ENCODE results near the gene TRIP12. TPM values are rescaled to one million over a fixed set of nuclear protein-coding genes. Genes with fewer than 3 reads are reported as not detected.
"Not testable (repeated sequence)": the region's sequence is repeated elsewhere in the genome, so short reads cannot be mapped to it uniquely, and the experiment has no call there.

TRIP12 gene
- total and polyA plus RNA-seq, 2 donors from 2014 or later = 29.3 to 225 TPM

GRCh38 chr2:229925201-229925600, 3.4 kb upstream of the TRIP12 start:
- Histone ChIP-seq H3K4me3 (ENCODE audit: low read length in 3 of 3) (no peak overlapping the region), H3K27me3 (ENCODE audit: control insufficient read depth, insufficient read depth, low read length) (no peaks in the 10 kb centered on the region), H3K4me1 (ENCODE audit: control insufficient read depth in 2 of 3, insufficient read depth in 2 of 3, low read depth in 1 of 3, low read length in 3 of 3) (peaks cover 0 to 4% (median 0%) of the 10 kb centered on the region in 3 donors), H3K27ac (ENCODE audit: low read depth in 2 of 2, low read length in 2 of 2) (no peak overlapping the region), H3K9ac (ENCODE audit: low read length in 3 of 3) (no peak overlapping the region), H3K9me3 (ENCODE audit: control insufficient read depth in 2 of 3, insufficient read depth in 1 of 3, low read length in 3 of 3) (no peaks in the 10 kb centered on the region), H3K36me3 (ENCODE audit: control insufficient read depth in 2 of 3, insufficient read depth in 3 of 3, low read length in 3 of 3) (no peaks in the 10 kb centered on the region)
- intact Hi-C loops (cut with DNase I) = no loop called here
- TF ChIP-seq CTCF (IDR thresholded peaks at IDR 0.05; ENCODE audit: borderline replicate concordance, extremely low read depth, insufficient read depth) = no peak
- DNase-seq = no peak
- FAIRE-seq = no peak

- H3K27me3 ChIP-seq (ENCODE audit: control insufficient read depth, insufficient read depth, low read length); FAIRE-seq; DNase-seq; H3K27ac ChIP-seq (ENCODE audit: low read depth in 2 of 2, low read length in 2 of 2); intact Hi-C loops (cut with DNase I); H3K9me3 ChIP-seq (ENCODE audit: control insufficient read depth in 2 of 3, insufficient read depth in 1 of 3, low read length in 3 of 3); H3K4me3 ChIP-seq (ENCODE audit: low read length in 3 of 3); H3K36me3 ChIP-seq (ENCODE audit: control insufficient read depth in 2 of 3, insufficient read depth in 3 of 3, low read length in 3 of 3); H3K9ac ChIP-seq (ENCODE audit: low read length in 3 of 3); H3K4me1 ChIP-seq (ENCODE audit: control insufficient read depth in 2 of 3, insufficient read depth in 2 of 3, low read depth in 1 of 3, low read length in 3 of 3): not testable (repeated sequence)
Measured at GRCh38 chr2:229924541-229924940, 2.7 kb upstream of the TRIP12 start.

GRCh38 chr2:229922449-229923386, 909 bp upstream of the TRIP12 start, which contains the start of gene FBXO36:
FBXO36 (plus strand) TSS chr2:229922503; CDS start chr2:229922514, 11 bp downstream.
- Histone ChIP-seq H3K4me1 (ENCODE audit: control insufficient read depth in 2 of 3, insufficient read depth in 2 of 3, low read depth in 1 of 3, low read length in 3 of 3) (peaks cover 0 to 11% (median 4%) of the 10 kb centered on the region in 3 donors), H3K9ac (ENCODE audit: low read length in 3 of 3) (peak within 1 kb of the TSS; percentile 78 to 96 (median 80)), H3K9me3 (ENCODE audit: control insufficient read depth in 2 of 3, insufficient read depth in 1 of 3, low read length in 3 of 3) (no peaks in the 10 kb centered on the region), H3K4me3 (ENCODE audit: low read length in 3 of 3) (peak within 1 kb of the TSS; percentile 85 to 88 (median 88)), H3K36me3 (ENCODE audit: control insufficient read depth in 2 of 3, insufficient read depth in 3 of 3, low read length in 3 of 3) (peaks cover 0 to 4% (median 0%) of the 10 kb centered on the region in 3 donors), H3K27me3 (ENCODE audit: control insufficient read depth, insufficient read depth, low read length) (no peaks in the 10 kb centered on the region), H3K27ac (ENCODE audit: low read depth in 2 of 2, low read length in 2 of 2) (peak within 1 kb of the TSS; percentile 97 to 99)
- no peak for TF ChIP-seq CTCF (IDR thresholded peaks at IDR 0.05; ENCODE audit: borderline replicate concordance, extremely low read depth, insufficient read depth)
- peak in 3 of 5 donors; percentile 12 to 94 (median 15) for DNase-seq
- no peak for FAIRE-seq
- intact Hi-C loops (cut with DNase I) = no loop called here

All from kidney (tissue), 14 donors.